ENCODE data around the gene VDAC1. TPM values are rescaled to one million over a fixed set of nuclear protein-coding genes. Genes with fewer than 3 reads are reported as not detected.

VDAC1 gene
- total RNA-seq, 1 donor from 2014 or later = 501 TPM

GRCh38 chr5:133945568-133945967, 59.2 kb downstream of the VDAC1 start:
- Histone ChIP-seq H3K4me3 (no peak overlapping the region), H3K4me1 (peaks cover 16% of the 10 kb centered on the region), H3K36me3 (no peaks in the 10 kb centered on the region), H3K27me3 (ENCODE audit: low read depth) (no peaks in the 10 kb centered on the region), H3K27ac (replicated peaks) (no peak overlapping the region), H3K9me3 (replicated peaks) (no peaks in the 10 kb centered on the region)
- no peak for DNase-seq
- TF ChIP-seq, protein P1, sequence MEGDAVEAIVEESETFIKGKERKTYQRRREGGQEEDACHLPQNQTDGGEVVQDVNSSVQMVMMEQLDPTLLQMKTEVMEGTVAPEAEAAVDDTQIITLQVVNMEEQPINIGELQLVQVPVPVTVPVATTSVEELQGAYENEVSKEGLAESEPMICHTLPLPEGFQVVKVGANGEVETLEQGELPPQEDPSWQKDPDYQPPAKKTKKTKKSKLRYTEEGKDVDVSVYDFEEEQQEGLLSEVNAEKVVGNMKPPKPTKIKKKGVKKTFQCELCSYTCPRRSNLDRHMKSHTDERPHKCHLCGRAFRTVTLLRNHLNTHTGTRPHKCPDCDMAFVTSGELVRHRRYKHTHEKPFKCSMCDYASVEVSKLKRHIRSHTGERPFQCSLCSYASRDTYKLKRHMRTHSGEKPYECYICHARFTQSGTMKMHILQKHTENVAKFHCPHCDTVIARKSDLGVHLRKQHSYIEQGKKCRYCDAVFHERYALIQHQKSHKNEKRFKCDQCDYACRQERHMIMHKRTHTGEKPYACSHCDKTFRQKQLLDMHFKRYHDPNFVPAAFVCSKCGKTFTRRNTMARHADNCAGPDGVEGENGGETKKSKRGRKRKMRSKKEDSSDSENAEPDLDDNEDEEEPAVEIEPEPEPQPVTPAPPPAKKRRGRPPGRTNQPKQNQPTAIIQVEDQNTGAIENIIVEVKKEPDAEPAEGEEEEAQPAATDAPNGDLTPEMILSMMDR (IDR thresholded peaks at IDR 0.05; ENCODE audit: borderline replicate concordance) = no peak
- intact Hi-C loops (cut with micrococcal nuclease) = no loop called here

GRCh38 chr5:133944263-133945185, 60.3 kb downstream of the VDAC1 start:
- H3K36me3 ChIP-seq = no peaks in the 10 kb centered on the region
- H3K4me3 ChIP-seq = no peak overlapping the region
- intact Hi-C loops (cut with micrococcal nuclease) = no loop called here
- H3K27me3 ChIP-seq (ENCODE audit: low read depth) = no peaks in the 10 kb centered on the region
- TF ChIP-seq, protein P1 (IDR thresholded peaks at IDR 0.05; ENCODE audit: borderline replicate concordance) = peak; percentile 68
- no peak for DNase-seq
- no peaks in the 10 kb centered on the region for H3K9me3 ChIP-seq (replicated peaks)
- H3K4me1 ChIP-seq = peaks cover 5% of the 10 kb centered on the region
- no peak overlapping the region for H3K27ac ChIP-seq (replicated peaks)

DNA sequence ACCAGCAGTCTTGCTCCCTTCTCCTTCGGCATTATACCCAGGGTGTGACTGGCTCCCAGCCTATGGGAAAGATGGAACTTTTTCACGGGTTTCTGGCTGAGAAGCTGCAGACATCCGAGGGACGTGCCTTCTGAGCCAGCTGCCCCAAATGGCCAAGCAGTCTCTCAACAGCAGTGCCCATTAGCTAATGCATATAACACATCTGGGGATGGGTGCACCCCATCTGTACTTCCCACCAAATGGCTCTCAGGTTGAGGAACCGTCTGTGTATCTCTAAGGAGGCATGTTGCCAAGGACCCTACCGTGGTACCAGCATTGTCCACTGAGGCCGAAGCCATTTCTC, 61.3 kb downstream of the VDAC1 start:
- TF ChIP-seq, protein P1 (IDR thresholded peaks at IDR 0.05; ENCODE audit: borderline replicate concordance) = no peak

DNA sequence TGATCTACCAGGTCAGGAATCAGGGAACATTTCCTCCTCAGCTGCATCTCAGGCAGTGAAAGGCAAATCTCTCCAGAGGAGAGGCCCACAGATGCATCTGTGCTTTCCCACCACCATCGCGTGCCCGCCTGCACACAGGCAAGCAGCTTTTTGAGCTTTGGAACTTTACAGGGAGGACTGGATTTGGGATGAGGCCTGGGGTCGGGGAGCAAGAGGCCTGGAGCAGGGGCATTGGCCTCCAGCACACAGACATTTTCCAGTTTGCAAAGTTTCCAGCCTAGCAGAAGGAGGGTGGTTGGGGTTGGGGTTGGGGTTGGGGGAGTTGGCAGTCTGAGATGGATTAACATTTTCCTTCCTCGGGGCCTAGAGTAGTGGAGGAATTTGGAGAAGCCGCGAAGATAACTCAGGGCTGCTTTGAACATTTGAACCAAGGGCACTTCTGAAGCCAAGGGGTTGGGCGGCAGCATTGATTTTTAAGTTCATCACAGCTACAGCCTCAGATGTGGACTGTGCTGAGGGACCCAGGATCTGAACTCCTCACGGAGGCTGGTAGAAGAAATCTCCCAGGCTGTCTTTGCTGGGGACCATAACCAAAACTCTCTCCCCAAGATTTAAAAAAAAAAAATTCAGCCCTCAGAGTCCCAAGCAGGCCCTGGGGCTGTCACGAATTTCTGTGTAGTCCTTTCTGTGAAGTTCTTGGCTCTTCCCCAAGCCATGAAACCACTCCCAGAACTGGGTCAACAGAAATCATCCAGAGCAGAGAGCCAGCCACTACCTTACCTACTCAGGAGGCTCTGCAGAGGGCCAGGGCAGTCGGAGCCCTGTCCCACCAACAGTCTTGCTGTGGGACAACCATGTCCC, 61.9 kb downstream of the VDAC1 start:
- Histone ChIP-seq H3K27ac (replicated peaks) (no peak overlapping the region), H3K36me3 (no peaks in the 10 kb centered on the region), H3K9me3 (replicated peaks) (no peaks in the 10 kb centered on the region), H3K27me3 (ENCODE audit: low read depth) (no peaks in the 10 kb centered on the region), H3K4me1 (peaks cover 5% of the 10 kb centered on the region), H3K4me3 (no peak overlapping the region)
- intact Hi-C loops (cut with micrococcal nuclease) = no loop called here
- DNase-seq = no peak
- TF ChIP-seq, protein P1 (IDR thresholded peaks at IDR 0.05; ENCODE audit: borderline replicate concordance) = no peak

More for the DNA sequence above, 61.3 kb downstream of the VDAC1 start:
- peaks cover 5% of the 10 kb centered on the region for H3K4me1 ChIP-seq
- DNase-seq = no peak
- no peaks in the 10 kb centered on the region for H3K36me3 ChIP-seq
- H3K27ac ChIP-seq (replicated peaks) = no peak overlapping the region
- H3K4me3 ChIP-seq = no peak overlapping the region
- intact Hi-C loops (cut with micrococcal nuclease) = no loop called here
- no peaks in the 10 kb centered on the region for H3K27me3 ChIP-seq (ENCODE audit: low read depth)
- no peaks in the 10 kb centered on the region for H3K9me3 ChIP-seq (replicated peaks)

DNA sequence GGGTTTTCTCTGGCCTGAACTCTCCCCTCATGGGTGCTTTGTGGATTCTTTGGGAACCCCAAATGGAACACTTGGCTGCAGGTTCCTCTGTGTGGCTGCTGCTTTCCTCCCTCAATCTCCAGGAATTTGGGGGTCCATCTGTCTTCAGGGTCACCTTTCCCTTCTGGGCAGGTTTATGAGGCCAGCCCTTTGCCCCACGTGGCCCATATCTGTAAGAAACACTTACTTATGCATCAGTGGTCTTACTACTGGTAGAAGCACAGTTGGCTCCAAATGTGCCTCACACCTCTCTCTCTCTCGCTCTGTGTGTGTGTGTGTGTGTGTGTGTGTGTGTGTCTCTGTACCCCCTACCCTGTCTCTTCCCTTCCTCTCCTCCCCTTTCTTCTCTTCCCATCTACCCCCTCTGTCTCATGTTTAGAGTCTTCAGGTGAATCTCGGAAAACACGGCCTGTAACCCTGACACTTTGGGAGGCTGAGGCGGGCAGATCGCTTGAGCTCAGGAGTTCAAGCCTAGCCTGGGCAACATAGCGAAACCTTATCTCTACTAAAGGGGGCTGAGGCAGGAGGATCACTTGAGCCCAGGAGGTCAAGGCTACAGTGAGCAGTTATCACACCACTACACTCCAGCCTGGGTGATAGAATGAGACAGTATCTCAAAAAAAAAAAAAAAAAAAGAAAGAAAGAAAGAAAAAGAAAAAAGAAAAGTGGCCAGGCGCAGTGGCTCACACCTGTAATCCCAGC, 63.1 kb downstream of the VDAC1 start:
- DNase-seq = no peak
- no peaks in the 10 kb centered on the region for H3K36me3 ChIP-seq
- no peak overlapping the region for H3K27ac ChIP-seq (replicated peaks)
- peaks cover 5% of the 10 kb centered on the region for H3K4me1 ChIP-seq
- H3K27me3 ChIP-seq (ENCODE audit: low read depth) = no peaks in the 10 kb centered on the region
- H3K9me3 ChIP-seq (replicated peaks) = no peaks in the 10 kb centered on the region
- intact Hi-C loops (cut with micrococcal nuclease) = no loop called here
- TF ChIP-seq, protein P1 (IDR thresholded peaks at IDR 0.05; ENCODE audit: borderline replicate concordance) = no peak
- H3K4me3 ChIP-seq = no peak overlapping the region
